ENCODE measurements around the gene KRT27.

The KRT27 gene

GRCh38 chr17:40809721-40810421 lies 27.5 kb upstream of the KRT27 start:
- no peak for DNase-seq

- DNase-seq, result no peak
Observed at GRCh38 chr17:40806131-40806530, 23.8 kb upstream of the KRT27 start.

- peak; percentile 15 for DNase-seq
Observed at GRCh38 chr17:40803617-40804082, 21.3 kb upstream of the KRT27 start.

GRCh38 chr17:40801157-40801556 lies 18.8 kb upstream of the KRT27 start:
- DNase-seq, result no peak

- DNase-seq, result no peak
Observed at GRCh38 chr17:40800381-40800780, 18.0 kb upstream of the KRT27 start.

- no peak for DNase-seq
Observed at GRCh38 chr17:40799859-40800258, 17.5 kb upstream of the KRT27 start, which contains the start of gene KRT28. KRT28 (minus strand) TSS chr17:40799959; CDS start chr17:40799893, 66 bp downstream.

- no peak for DNase-seq
Observed at GRCh38 chr17:40796846-40797245, 14.5 kb upstream of the KRT27 start.

- no peak for DNase-seq
Observed at GRCh38 chr17:40795019-40795667, 12.8 kb upstream of the KRT27 start.

GRCh38 chr17:40794466-40794865 lies 12.1 kb upstream of the KRT27 start:
- DNase-seq, result peak; percentile 3

GRCh38 chr17:40793832-40794231 lies 11.5 kb upstream of the KRT27 start:
- DNase-seq, result no peak

GRCh38 chr17:40791787-40792436 lies 9.6 kb upstream of the KRT27 start:
- no peak for DNase-seq

- no peak for DNase-seq
Observed at GRCh38 chr17:40791111-40791510, 8.8 kb upstream of the KRT27 start.

- DNase-seq, result no peak
Observed at GRCh38 chr17:40779181-40779909, 3.0 kb downstream of the KRT27 start.

- no peak for DNase-seq
Observed at GRCh38 chr17:40778461-40778860, 3.9 kb downstream of the KRT27 start.

- no peak for DNase-seq
Observed at GRCh38 chr17:40777971-40778370, 4.4 kb downstream of the KRT27 start.

- no peak for DNase-seq
Observed at GRCh38 chr17:40777459-40777858, 4.9 kb downstream of the KRT27 start.

GRCh38 chr17:40775945-40776344 lies 6.4 kb downstream of the KRT27 start:
- DNase-seq, result no peak

- no peak for DNase-seq
Observed at GRCh38 chr17:40772101-40772500, 10.2 kb downstream of the KRT27 start, which contains the start of gene KRT26. KRT26 (minus strand) TSS chr17:40772201; CDS start chr17:40772113, 88 bp downstream.

- DNase-seq, result no peak
Observed at GRCh38 chr17:40765657-40766056, 16.7 kb downstream of the KRT27 start.

- DNase-seq, result no peak
Observed at GRCh38 chr17:40763752-40764151, 18.6 kb downstream of the KRT27 start.

GRCh38 chr17:40760105-40761016 lies 22.0 kb downstream of the KRT27 start:
- DNase-seq, result no peak

GRCh38 chr17:40755231-40755630 lies 27.1 kb downstream of the KRT27 start, which contains the start of gene KRT25:
KRT25 (minus strand) TSS chr17:40755331; CDS start chr17:40755271, 60 bp downstream.
- no peak for DNase-seq
